GM21723 (cell line): Measurements from ENCODE around the gene AMBRA1.

ENCODE experiments used
- ATAC-seq: cut with Tn5 transposase; IDR thresholded peaks from one replicate; pipeline ENCODE4 v1.9.1; 2021; ENCODE audit warnings: mild to moderate bottlenecking, moderate library complexity; ENCODE audit not compliant: unreplicated experiment

Gene AMBRA1, protein sequence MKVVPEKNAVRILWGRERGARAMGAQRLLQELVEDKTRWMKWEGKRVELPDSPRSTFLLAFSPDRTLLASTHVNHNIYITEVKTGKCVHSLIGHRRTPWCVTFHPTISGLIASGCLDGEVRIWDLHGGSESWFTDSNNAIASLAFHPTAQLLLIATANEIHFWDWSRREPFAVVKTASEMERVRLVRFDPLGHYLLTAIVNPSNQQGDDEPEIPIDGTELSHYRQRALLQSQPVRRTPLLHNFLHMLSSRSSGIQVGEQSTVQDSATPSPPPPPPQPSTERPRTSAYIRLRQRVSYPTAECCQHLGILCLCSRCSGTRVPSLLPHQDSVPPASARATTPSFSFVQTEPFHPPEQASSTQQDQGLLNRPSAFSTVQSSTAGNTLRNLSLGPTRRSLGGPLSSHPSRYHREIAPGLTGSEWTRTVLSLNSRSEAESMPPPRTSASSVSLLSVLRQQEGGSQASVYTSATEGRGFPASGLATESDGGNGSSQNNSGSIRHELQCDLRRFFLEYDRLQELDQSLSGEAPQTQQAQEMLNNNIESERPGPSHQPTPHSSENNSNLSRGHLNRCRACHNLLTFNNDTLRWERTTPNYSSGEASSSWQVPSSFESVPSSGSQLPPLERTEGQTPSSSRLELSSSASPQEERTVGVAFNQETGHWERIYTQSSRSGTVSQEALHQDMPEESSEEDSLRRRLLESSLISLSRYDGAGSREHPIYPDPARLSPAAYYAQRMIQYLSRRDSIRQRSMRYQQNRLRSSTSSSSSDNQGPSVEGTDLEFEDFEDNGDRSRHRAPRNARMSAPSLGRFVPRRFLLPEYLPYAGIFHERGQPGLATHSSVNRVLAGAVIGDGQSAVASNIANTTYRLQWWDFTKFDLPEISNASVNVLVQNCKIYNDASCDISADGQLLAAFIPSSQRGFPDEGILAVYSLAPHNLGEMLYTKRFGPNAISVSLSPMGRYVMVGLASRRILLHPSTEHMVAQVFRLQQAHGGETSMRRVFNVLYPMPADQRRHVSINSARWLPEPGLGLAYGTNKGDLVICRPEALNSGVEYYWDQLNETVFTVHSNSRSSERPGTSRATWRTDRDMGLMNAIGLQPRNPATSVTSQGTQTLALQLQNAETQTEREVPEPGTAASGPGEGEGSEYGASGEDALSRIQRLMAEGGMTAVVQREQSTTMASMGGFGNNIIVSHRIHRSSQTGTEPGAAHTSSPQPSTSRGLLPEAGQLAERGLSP (N-terminal part only)

DNA sequence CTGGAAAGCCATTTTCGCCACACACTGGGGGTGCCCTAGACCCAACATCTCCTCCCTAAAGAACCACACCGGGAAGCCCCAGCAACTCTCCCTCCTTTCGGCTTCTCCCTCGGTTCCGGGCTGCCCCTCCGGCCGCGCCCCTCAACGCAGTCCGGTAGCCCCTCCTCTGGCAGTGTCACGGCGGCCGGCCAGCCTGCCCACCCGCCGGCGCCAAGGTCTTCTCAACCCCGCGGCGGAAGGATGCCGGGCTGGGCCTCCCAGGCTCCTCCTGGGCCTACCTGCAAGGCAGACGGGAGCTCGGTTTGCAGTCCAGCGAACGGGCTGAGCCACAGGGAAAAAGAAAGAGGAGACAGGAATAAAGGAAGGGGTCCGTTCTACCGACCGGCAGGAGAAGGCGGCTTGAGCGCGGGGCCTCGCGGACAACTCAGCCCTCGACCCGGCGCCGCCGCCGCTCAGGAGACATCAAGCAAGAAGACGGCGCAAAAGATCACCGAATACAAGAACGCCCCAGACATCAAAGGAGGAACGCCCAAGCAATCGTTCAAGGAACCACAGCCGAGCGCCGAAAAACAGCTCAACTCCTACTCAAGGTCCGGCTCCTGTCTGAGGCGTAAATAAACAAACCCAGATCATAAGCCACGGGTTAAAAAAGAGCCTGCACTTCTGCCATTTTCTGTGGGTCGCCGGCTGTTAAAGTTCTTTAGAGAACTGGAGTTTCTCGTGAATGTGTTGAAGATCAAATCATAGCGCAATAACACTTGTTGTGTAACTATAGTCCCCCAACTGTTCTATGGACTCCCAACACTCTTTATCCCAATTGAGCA is at the start of gene AMBRA1:
Gene AMBRA1 (minus strand): TSS at position 474 of the 824 bp plus-strand sequence. CDS start 45,643 bp downstream, outside the sequence.
- peak; percentile 82 for ATAC-seq

DNA sequence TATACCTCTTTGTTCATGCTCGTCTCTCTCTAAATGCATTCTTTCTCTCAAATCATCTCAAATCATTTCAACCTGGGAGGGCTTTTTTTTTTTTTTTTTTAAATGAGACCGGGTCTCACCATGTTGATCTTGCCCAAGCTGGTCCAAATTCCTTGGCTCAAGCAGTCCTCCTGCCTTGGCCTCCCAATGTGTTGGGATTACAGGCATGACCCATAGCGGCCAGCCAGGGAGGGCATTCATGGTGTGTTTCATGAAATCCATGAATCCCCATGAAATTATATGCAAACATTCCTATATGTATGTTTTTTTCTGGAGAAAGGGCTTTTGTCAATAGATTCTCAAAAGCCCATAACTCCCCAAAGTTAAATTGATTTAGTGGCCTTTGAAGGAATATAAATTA is 49.7 kb upstream of the AMBRA1 start:
- ATAC-seq: no peak

DNA sequence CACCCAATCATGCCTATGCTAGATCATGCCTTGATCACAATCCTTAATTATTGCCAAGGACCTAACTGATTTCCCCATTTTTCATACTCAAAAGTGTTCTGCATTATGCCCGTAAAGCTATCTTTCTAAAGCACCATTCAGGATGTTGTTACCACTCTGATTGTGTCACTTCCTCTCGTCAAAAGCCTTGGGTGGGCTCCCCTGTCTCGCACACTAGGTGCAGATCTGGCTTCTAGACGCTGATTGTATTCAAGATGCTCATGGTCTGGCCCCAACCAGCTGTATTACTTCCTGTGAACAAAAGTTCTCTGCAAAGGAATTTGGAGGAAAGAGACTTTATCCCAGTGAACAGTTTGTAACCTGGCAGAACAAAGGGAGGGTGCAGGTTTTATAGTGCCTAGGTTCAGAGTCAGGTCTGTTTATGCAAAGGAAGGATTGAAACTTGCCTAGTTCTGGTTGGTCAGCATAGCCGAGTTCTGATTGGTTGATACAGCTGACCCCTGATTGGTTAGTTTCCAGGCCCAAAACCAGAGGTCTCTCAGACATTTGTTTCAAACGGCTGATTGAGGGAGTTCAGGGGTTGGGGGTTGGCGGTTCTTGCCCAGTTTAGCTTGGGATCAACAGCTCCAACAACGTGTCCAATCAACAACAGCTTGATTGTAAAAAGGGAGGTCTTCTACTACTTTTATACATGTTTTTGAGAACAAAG is 49.0 kb upstream of the AMBRA1 start:
- ATAC-seq: no peak

DNA sequence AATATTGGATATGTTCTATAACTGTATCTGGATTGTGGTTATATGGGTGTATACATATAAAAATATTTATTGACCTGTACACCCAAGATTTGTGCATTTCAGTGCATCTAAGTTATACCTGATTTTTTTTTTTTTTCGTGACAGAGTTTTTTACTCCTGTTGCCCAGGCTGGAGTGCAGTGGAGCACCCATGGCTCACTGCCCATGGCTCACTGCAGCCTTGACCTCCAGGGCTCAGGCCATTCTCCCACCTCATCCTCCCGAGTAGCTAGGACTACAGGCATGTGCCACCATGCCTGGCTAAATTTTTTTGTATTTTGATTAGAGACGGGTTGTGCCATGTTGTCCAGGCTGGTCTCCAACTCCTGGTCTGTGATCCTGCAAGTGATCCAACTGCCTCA is 47.8 kb upstream of the AMBRA1 start:
- ATAC-seq: no peak

DNA sequence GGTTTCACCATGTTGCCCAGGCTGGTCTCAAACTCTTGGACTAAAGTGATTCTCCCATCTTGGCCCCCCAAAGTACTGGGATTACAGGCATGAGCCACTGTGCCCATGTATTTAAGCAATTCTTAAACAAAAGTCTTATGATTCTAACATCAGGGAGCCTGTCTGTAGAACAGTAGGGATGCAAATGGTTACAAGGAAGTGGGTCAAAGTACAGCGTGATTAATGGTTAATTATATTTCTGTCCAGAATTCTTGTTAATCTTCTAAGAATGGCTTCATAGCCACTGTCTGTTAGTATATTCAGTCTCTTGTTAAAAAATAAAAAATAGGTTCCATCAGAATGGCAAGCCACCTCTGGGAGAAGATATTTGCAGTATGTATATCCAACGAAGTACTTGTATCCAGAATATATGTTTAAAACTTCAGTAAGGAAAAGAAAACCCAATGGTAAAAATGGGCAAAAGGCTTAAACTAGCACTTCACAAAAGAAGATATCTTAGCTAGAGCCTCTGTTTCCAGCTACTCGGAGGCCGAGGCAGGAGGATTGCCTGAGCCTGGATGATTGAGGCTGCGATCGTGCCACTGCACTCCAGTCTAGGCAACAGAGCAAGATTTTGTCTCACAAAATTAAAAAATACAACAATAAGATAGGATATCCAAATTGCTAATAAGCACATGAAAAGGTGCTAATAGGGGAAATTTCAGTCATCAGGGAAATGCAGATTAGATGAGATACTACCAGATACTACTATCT is 46.4 kb upstream of the AMBRA1 start:
- no peak for ATAC-seq

DNA sequence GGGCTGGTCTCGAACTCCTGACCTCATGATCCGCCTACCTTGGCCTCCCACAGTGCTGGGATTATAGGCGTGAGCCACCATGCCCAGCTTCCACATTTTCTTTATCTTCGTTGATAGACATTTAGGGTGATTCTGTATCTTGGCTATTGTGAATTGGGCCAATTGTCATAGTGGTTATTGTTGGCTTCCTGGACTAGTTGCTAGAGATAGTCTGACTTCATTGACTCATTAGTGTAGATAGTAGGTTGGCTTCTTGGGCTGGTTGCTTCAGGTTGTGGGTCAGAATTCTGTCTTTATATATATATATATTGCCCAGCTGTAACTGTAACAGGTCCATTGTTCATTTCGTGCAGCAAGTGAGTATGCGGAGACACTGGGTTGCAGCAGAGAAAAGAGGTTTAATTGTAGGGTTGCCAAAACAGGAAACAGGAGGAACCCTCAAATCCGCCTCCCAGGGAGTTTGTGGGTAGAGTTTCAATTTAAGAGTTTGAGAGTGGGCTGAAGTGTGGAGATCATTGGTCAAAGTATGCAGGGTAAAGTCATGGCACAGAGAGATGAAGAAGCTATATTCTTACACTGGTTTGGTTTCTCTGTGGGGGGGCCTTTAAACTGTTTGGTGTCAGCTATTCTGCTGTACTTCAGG is 45.5 kb upstream of the AMBRA1 start:
- ATAC-seq: no peak

DNA sequence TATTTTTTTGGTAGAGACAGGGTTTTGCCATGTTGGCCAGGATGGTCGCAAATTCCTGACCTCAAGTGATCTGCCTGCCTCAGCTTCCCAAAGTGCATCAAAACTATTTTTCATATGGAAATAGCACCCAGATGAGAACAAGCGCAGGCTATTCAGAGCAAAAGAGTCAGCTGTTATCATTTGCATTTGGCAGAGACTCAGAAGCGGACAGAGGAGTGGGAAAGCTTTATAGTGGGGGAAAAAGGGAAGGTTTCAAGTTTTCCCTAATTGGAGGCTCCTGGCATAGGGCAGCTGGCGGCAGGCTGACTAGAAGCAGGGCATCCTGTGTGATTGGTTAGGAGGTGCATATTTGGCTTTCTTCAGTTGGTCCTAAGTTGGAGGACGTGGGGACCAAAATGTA is 43.7 kb upstream of the AMBRA1 start:
- ATAC-seq: no peak

DNA sequence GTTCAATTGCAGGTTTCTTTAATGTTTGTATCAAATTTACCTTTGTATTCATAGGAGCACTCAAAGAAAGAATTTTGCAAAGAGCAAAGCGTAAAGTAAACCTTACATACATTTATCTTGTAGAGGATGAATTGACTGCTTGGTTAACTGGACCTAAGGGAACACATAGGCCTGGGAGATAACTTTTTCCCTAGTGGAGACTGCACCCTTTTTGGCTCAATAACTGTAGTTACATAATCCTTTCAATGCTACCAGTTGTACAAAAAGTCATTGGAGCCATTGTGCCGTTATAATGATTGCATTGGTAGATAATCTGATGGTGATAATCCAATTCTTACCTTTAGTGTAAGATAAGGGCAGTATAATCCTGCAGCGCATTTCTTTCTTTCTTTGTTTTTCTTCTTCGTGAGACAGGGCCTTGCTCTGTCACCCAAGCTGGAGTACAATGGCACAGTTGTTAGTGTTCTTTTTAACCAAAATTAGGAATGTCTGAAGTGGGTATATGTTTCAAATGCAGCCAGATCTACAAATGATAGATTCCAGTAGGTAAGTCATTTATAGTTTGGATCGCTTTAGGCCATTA is 41.8 kb upstream of the AMBRA1 start:
- no peak for ATAC-seq

DNA sequence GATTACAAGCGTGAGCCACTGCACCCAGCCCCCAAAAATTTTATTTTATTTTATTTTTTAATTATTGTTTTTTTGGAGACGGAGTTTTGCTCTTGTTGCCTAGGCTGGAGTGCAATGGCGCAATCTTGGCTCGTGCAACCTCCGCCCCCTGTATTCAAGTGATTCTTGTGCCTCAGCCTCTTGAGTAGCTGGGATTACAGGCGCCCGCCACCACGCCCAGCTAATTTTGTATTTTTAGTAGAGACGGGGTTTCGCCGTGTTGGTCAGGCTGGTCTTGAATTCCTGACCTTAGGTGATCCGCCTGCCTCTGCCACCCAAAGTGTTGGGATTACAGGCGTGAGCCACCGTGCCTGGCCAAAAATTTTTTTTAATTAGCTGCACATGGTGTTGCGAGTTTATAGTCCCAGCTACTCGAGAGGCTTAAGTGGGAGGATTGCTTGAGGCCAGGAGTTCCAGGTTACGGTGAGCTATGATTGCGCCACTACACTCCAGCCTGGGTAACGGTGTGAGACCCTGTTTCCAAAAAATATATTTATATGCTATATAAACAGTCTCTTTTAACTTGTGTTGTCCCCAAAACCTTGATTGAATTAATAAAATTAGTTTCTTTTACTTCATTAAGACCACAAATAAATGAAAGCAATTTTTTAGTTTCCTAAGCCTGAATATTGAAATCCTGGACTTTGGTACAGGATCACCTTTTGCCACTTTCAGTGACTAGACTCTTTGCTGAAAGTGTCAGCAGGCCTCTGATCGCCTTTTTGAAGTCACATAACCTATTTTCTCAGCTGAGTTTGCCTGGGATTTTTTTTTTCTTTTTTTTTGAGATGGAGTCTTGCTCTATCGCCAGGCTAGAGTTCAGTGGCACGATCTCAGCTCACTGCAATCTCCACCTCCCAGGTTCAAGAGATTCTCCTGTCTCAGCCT is 39.7 kb upstream of the AMBRA1 start:
- ATAC-seq: no peak

DNA sequence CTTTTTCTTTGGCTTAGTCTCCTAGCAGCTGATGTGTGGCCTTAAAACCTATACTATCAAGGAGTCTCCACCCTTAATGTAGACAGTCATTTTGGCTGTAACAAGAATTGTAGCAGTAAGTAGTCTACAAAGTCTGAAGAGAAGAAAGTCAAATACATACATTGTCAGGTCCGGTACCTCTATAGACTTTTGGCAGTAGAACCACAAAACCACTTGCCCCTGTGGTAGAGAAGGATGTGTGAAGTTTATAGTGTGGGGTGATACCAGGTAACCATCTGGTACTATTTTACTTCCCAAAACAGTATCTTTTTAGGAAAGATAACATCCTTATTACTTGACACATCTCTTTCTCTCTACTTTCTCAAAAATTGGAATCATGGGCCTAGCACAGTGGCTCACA is 38.7 kb upstream of the AMBRA1 start:
- no peak for ATAC-seq

DNA sequence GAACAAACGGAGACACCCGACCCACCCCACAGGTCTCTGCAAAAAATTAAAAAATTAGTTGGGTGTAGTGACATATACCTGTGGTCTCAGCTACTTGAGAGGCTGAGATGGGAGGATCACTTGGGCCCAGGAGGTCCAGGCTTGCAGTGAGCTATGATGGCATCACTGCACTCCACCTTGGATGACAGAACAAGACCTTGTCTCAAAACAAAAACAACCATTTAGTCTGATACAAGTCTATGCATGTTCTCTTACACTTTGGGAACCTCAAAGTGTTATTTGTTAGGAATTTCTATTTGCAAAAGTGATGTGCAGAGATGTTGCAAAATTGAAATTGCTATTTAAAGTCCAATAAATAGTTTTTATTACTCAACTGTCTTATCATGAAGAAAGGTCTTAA is 37.9 kb upstream of the AMBRA1 start:
- no peak for ATAC-seq

DNA sequence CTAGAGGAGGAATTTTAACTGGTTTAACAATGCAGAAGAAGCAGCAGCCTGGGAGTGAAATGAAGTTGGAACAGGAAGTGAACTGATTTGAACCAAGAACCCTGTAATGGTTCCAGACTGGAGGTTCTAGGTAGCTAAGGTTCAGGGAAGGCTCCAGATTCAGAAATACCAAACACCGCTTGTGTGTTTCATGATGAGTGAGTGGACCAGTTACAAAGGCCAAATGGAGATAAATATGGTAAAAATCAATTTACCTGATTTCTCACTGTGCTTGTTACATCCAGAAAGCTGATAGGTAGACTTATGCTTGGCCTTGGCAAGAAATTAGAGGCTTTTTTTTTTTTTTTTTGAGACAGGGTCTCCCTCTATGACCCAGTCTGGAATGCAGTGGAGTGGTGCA is 36.4 kb upstream of the AMBRA1 start:
- no peak for ATAC-seq

DNA sequence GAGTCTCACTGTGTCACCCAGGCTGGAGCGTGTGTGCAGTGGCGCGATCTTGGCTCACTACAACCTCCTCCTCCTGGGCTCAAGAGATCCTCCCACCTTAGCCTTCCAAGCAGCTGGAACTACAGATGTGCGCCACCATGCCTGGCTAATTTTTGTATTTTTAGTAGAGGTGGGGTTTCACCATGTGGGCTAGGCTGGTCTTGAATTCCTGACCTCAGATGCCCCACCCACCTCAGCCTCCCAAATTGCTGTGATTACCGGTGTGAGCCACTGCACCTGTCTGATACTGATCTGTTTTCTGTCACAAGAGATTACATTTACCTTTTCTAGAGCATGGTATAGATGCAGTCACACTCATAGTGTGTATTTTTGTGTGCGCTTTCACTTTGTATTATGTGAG is 35.1 kb upstream of the AMBRA1 start:
- no peak for ATAC-seq

DNA sequence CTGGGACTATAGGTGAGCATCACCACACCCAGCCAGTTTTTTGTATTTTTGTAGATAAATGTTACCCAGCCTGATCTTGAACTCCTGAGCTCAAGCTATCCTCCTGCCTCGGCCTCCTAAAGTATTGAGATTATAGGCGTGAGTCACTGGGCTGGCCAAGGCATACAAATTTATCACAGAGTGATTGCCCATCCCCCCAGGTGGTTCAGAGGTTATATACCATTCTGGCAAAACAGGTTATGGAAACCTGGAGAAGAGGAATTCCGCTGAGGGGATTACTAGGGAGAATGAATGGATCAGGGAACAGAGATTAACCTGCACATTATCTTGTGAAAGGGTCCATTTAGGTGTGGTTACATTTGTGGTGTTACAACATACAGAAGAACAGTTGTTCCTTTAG is 31.6 kb upstream of the AMBRA1 start:
- ATAC-seq: no peak

DNA sequence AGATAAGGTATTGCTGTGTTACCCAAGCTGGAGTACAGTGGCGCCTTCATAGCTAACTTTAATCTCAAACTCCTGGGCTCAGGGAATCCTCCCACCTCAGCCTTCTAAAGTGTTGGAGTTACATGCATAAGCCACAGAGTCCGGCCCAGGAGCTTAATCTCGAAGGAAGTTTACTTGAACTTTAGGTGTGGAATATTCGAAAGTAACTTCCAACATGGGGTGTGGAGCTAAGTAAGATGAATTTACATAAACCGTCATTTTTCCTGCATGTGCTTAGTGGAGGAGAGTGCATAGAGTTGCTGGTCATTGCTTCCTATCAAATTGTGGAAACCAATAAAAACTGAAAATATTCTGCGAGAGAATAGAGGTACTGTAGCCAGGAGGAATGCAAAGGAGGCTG is 25.0 kb upstream of the AMBRA1 start:
- ATAC-seq: no peak

DNA sequence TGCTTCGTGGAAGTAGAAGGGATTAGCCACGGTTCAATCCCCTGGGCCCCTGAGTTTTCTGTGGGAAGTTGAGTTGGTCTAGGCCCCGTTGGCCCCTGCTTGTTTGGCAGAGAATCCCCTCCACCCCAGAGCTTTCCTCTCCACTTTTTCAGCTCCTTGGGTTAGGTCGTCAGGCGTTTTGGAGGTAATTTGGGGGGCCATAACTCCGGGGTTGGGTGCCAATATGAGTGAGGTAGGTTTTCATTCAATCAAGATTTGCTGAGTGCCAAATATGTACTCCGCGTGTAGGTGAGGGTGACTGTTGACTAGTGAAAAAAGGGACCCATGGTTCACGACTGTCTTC is 24.1 kb upstream of the AMBRA1 start:
- peak; percentile 7 for ATAC-seq
